Nephron (organoid): ENCODE data around the gene ACSL1.
"Not testable (repeated sequence)": the region's sequence is repeated elsewhere in the genome, so short reads cannot be mapped to it uniquely, and the experiment has no call there.

Source experiments
- H3K27ac Mint-ChIP-seq, 3 experiments: 2 replicates each; pipeline ENCODE4 v1.8.0; 2020; ENCODE audit warnings: mixed read lengths in 3 of 3, mild to moderate bottlenecking in 2 of 3, moderate library complexity in 1 of 3
- H3K27me3 Mint-ChIP-seq: 2 replicates; pipeline ENCODE4 v1.8.0; 2021; ENCODE audit warnings: low read depth, mild to moderate bottlenecking, moderate library complexity, mixed read lengths
- H3K36me3 Mint-ChIP-seq: 2 replicates; pipeline ENCODE4 v1.8.0; 2020; ENCODE audit warnings: low read depth, mixed read lengths
- H3K4me1 Mint-ChIP-seq: 2 replicates; pipeline ENCODE4 v1.8.0; 2020; ENCODE audit warnings: mixed read lengths
- H3K4me3 Mint-ChIP-seq, 3 experiments: 2 replicates each; pipeline ENCODE4 v1.8.0; 2020; ENCODE audit warnings: mild to moderate bottlenecking in 3 of 3, mixed read lengths in 3 of 3, moderate library complexity in 2 of 3
- H3K9me3 Mint-ChIP-seq: 2 replicates; pipeline ENCODE4 v1.8.0; 2020; ENCODE audit warnings: mixed read lengths
- TF ChIP-seq, protein P1 (sequence below), 3 experiments: fragments of 200-600 bp; sonication (generic); IDR thresholded peaks; one replicate each; pipeline ENCODE4 v1.5.0; 2021; ENCODE audit warnings: antibody characterized with exemption in 3 of 3; ENCODE audit not compliant: unreplicated experiment in 3 of 3

The ACSL1 gene

GRCh38 chr4:184747034-184747830 lies 78.5 kb downstream of the ACSL1 start:
- no peaks in the 10 kb centered on the region for H3K36me3 Mint-ChIP-seq
- peaks cover 53% of the 10 kb centered on the region for H3K4me1 Mint-ChIP-seq
- TF ChIP-seq, protein P1, sequence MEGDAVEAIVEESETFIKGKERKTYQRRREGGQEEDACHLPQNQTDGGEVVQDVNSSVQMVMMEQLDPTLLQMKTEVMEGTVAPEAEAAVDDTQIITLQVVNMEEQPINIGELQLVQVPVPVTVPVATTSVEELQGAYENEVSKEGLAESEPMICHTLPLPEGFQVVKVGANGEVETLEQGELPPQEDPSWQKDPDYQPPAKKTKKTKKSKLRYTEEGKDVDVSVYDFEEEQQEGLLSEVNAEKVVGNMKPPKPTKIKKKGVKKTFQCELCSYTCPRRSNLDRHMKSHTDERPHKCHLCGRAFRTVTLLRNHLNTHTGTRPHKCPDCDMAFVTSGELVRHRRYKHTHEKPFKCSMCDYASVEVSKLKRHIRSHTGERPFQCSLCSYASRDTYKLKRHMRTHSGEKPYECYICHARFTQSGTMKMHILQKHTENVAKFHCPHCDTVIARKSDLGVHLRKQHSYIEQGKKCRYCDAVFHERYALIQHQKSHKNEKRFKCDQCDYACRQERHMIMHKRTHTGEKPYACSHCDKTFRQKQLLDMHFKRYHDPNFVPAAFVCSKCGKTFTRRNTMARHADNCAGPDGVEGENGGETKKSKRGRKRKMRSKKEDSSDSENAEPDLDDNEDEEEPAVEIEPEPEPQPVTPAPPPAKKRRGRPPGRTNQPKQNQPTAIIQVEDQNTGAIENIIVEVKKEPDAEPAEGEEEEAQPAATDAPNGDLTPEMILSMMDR (IDR thresholded peaks at IDR 0.05; ENCODE audit: unreplicated experiment in 3 of 3), result no peak
- peaks cover 7% of the 10 kb centered on the region for H3K27me3 Mint-ChIP-seq
- peak overlapping the region in 2 of 3 experiments; percentile 34 to 55 for H3K4me3 Mint-ChIP-seq
- peaks cover 3% of the 10 kb centered on the region for H3K9me3 Mint-ChIP-seq
- peak overlapping the region; percentile 90 to 97 (median 96) for H3K27ac Mint-ChIP-seq

GRCh38 chr4:184745831-184746795 lies 79.7 kb downstream of the ACSL1 start:
- H3K4me3 Mint-ChIP-seq, result peak overlapping the region; percentile 7 to 40 (median 20)
- no peaks in the 10 kb centered on the region for H3K36me3 Mint-ChIP-seq
- TF ChIP-seq, protein P1 (IDR thresholded peaks at IDR 0.05; ENCODE audit: unreplicated experiment in 3 of 3), result peak; percentile 68 to 79 (median 77)
- peaks cover 7% of the 10 kb centered on the region for H3K27me3 Mint-ChIP-seq
- H3K9me3 Mint-ChIP-seq, result peaks cover 6% of the 10 kb centered on the region
- peaks cover 45% of the 10 kb centered on the region for H3K4me1 Mint-ChIP-seq
- H3K27ac Mint-ChIP-seq, result peak overlapping the region; percentile 90 to 97 (median 96)

DNA sequence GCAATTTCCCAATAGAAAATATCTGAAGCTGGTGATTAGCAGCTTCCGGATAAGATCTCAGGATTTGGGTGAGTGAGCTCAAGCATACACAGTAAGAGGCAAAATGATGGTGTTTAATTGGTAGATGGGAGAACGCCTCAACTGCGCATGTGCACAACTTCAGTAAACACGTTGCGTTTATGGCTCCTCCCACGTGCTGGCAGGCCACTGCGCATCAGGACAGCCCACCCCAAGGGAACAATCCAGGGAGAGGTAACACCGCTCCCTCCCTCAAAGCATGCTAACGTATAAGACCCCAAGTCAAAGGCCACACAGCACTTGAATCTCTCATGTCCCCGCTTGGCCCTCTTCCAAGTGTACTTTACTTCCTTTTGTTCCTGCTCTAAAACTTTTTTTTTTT lies 81.5 kb downstream of the ACSL1 start:
- TF ChIP-seq, protein P1 (IDR thresholded peaks at IDR 0.05; ENCODE audit: unreplicated experiment in 3 of 3), result no peak
- no peak overlapping the region for H3K4me3 Mint-ChIP-seq
- H3K4me1 Mint-ChIP-seq, result peaks cover 33% of the 10 kb centered on the region
- peak overlapping the region in 1 of 3 experiments; percentile 42 for H3K27ac Mint-ChIP-seq
- H3K36me3 Mint-ChIP-seq, result no peaks in the 10 kb centered on the region
- peaks cover 4% of the 10 kb centered on the region for H3K27me3 Mint-ChIP-seq
- peaks cover 8% of the 10 kb centered on the region for H3K9me3 Mint-ChIP-seq

GRCh38 chr4:184743650-184744049 lies 82.1 kb downstream of the ACSL1 start:
- TF ChIP-seq, protein P1 (IDR thresholded peaks at IDR 0.05; ENCODE audit: unreplicated experiment in 3 of 3), result no peak
- Mint-ChIP-seq H3K4me1 (peaks cover 29% of the 10 kb centered on the region), H3K4me3 (no peak overlapping the region), H3K9me3 (peaks cover 8% of the 10 kb centered on the region), H3K36me3 (no peaks in the 10 kb centered on the region), H3K27ac (peak overlapping the region in 1 of 3 experiments; percentile 42), H3K27me3 (peaks cover 4% of the 10 kb centered on the region)

- peaks cover 11% of the 10 kb centered on the region for H3K4me1 Mint-ChIP-seq
- H3K36me3 Mint-ChIP-seq, H3K27me3 Mint-ChIP-seq, H3K9me3 Mint-ChIP-seq, H3K4me3 Mint-ChIP-seq, H3K27ac Mint-ChIP-seq: not testable (repeated sequence)
Measured at GRCh38 chr4:184741651-184742050, 84.1 kb downstream of the ACSL1 start.

GRCh38 chr4:184740980-184741391 lies 84.8 kb downstream of the ACSL1 start:
- Mint-ChIP-seq H3K9me3 (peaks cover 8% of the 10 kb centered on the region), H3K27ac (no peak overlapping the region), H3K4me1 (peaks cover 6% of the 10 kb centered on the region), H3K36me3 (no peaks in the 10 kb centered on the region), H3K4me3 (no peak overlapping the region), H3K27me3 (no peaks in the 10 kb centered on the region)
- TF ChIP-seq, protein P1 (IDR thresholded peaks at IDR 0.05; ENCODE audit: unreplicated experiment in 3 of 3), result no peak

DNA sequence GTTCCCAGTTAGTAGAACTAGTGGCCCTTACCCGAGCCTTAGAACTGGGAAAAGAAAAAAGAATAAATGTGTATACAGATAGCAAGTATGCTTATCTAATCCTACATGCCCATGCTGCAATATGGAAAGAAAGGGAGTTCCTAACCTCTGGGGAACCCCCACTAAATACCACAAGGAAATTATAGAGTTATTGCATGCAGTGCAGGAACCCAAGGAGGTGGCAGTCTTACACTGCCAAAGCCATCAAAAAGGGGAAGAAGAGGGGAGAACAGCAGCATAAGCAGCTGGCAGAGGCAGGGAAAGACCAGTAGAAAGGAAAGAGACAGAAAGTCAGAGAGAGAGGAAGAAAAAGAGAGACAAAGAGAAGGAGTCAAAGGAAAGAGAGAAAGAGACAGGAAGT lies 86.2 kb downstream of the ACSL1 start:
- not testable (repeated sequence) for H3K4me1 Mint-ChIP-seq

More for the DNA sequence above, 86.2 kb downstream of the ACSL1 start:
- not testable (repeated sequence) for H3K27ac Mint-ChIP-seq, H3K4me3 Mint-ChIP-seq, H3K27me3 Mint-ChIP-seq, H3K9me3 Mint-ChIP-seq, H3K36me3 Mint-ChIP-seq
